HG02884 (cell line): ENCODE measurements around the gene CALN1.
"Not testable (repeated sequence)": the region's sequence is repeated elsewhere in the genome, so short reads cannot be mapped to it uniquely, and the experiment has no call there.

Source experiments
- ATAC-seq: cut with Tn5 transposase; IDR thresholded peaks from one replicate; pipeline ENCODE4 v1.9.1; 2021; ENCODE audit warnings: mild to moderate bottlenecking, moderate library complexity; ENCODE audit not compliant: unreplicated experiment

CALN1 gene

DNA sequence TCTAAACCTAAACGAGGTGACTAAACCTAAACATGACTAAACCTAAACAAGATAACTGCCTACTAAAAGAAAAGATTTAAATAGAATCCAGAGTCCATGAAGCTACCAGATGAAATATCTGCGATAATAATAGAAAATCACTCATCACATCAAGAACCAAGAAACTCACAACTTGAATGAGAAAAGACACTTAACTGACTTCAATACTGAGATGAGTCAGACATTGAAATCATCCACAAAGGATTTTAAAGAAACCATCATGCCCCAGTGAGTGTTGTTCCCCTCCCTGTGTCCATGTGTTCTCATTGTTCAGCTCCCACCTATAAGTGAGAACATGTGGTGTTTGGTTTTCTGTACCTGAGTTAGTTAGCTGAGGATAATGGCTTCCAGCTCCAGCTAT, 416.0 kb downstream of the CALN1 start:
- no peak for ATAC-seq

DNA sequence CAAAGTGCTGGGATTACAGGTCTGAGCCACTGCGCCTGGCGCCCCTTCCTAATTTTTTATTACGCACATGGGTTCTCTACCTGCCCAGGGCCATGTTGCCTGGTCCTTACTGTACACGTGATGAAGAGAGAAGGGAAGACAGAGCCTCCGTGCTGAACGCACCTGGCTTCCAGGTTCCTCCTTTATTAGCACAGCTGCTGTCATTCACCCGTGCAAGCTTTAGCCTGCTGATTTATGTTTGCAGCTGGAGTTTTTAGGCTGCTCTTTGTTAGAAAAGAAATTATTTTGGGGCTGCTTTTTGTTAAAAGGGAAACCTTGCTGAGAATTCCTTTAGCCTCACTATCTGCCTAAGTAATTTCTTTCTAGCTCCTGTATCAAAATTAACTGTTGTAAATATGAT, 417.0 kb downstream of the CALN1 start:
- ATAC-seq, result no peak

DNA sequence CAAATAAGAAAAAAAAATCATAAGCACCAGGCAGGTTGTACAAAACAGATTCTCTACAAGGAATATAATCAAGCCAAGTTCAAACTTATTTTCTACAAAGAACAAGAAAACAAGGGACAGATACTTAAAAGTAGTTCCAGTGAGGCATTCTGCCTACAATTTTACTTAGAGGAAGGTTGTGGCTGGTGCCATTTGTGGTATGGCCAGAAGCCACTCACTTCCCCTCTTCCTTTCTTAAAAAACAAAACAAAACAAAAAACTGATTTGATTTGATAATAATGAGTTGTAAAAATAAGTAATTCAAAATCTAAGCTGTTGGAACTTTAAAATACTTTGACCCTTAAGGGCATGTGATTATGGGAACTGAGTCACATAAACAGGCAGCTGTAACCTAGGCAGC, 420.6 kb downstream of the CALN1 start:
- ATAC-seq, result no peak

DNA sequence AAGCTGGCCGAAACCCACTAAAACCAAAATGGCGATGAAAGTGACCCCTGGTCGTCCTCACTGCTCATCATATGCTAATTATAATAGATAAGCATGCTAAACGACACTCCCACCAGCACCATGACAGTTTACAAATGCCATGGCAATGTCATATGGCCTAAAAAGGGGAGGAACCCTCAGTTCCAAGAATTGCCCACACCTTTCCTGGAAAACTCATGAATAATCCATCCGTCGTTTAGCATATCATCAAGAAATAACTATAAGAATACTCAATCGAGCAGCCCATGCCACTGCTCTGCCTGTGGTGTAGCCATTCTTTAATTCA, 422.0 kb downstream of the CALN1 start:
- no peak for ATAC-seq

DNA sequence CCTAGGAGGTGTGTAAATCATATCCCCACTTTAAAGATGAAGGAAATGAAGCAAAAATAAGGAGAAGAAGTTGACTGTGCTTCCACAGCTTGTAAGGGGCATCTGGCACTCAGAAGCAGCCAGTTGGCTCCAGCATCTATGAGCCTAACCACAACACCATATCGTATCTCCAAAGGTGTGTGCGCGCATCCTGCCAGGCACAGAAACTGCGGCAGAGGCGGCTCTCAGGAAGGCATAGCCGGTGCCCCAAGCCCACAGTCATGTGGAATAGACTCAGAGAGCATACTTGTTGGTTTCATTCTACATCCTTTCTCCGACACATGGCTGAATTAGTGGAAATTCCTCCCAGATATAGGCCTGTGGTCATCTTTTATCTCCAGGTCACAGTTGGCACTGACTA, 423.9 kb downstream of the CALN1 start:
- no peak for ATAC-seq

DNA sequence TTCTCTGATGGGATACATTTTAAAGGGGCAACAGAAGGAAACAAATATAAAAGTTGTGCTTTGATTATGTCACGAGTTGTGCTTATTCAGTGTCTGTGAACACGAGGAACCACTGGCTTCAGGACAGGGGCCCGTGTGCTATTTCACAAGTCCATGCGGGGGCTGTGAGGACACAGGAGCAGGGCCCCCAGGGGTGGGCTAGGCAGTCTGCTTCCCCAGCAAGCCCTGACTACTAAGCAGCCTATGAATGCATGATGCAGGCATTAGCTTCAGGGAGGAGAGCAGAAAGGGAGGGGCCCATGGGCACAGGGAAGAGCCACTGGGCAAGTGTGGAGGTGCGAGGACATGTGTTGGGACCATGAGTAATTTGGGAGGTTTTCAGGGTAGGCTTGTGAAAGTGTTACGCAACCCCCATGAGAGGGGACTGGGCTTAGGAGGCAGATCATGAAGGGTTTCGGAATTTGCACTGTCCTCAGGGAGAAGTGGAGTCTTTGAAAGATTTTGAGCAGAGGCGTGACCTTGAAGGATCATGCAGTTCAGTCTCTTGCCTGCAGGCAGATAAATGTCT, 424.9 kb downstream of the CALN1 start:
- no peak for ATAC-seq

DNA sequence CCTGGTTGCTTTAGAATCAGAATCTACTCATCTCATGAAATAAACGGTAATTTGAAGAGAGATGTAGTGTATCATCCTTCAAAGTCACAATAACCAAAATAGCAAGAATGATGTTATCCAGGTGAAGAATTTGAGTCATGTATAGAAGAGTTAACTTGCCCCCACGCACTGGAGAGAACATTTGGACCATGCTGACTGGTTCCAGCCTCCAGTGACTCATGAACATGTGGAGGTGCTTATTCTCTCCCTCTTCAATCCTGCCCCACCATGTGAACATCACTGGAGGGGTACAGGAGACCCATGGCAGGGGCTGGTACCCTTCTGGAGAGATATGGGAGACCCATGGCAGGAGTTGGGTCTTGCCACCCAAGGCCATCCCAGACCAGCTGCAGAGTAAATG, 427.8 kb downstream of the CALN1 start:
- ATAC-seq, result no peak

DNA sequence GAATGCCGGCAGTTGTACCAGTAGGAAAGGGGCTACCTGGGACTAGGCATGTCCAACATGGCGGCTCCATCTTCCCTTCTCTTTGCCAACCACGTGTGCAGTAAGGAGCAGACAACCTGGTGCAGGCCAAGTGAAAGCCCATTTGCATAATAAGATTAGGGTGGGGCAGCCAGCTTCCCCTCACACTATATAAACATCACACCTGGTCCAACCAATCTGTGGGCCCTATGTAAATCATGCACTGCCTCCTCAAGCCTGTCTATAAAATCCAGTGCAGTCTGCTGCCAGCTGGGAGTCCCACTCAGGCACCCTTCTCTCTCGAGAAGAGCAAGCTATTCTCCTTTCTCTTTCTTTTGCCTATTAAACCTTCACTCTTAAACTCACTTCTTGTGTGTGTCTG, 429.3 kb downstream of the CALN1 start:
- ATAC-seq, result no peak

DNA sequence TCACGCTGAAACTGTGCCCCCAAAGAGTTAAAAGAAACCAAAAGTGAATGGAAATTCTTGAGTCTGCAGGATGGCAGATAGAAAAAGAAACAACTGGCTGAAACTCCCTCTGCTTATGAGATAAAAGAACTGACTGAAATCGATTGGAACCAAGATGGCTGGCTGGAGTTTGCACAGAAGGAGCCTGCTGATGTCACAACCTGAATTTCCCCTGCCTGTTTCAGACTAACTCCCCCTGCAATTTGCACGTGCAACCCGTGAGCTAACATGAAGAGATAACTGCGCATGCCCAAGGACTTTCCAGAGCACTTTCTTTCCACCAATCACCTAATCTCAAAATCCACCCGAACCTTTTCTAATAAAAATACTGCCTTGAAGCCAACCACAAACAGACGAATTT, 435.5 kb downstream of the CALN1 start:
- ATAC-seq, result no peak

DNA sequence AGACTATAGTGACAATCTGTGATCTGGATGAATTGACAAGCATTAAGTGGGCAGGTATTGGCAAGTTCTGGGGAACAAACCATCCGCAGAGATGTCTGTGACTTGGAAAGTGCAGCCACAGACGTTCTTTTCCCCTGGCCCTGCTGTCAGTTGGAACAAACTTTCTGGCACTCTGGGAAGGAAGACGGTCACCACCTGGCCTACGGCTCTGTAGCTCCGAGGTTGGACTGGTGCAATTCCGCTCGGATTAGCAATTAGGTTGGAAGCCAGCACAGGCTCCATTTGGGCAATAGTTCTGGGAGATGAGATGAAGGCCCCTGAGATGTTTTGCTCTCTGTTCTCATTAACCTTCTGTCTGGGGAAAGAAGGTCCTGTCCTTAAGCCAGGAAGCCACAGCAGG, 437.5 kb downstream of the CALN1 start:
- ATAC-seq, result no peak

DNA sequence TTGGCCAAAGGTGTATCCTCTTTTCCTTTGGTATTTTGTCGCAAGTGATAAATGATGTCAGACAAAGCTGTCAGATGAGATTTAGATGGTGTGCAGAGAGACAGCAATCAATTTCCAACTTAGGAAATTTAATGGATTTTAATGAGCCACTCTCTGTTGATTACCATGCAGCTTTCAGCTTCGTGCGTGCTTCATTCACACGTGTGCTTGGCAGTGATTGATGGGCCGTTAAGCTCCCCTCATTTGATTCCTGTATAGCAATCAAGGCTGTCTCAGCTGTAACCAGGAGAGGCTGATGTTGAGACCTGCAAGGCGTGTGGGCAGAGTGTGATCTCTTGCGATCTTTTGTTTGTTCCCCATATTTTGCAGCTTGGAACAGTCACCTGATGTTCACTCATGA, 439.6 kb downstream of the CALN1 start:
- no peak for ATAC-seq

DNA sequence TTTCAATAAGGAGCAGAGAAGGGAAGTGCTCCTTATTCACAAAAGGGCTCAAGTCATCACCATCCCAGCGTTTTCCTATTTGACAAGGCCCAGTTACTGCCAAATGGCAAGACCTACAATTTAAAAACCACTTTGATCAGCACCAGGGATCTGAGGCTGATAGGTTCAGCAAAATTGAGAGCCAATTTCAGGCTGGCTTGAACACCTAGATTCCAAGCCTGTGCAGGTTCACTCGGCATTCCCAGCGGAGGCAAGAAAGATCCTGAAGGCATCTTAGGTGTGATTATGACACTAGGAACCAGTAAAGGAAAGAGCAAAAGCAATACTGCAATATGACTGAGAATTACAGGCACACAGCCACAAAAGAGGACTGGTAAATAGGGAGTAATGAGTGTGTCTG, 441.4 kb downstream of the CALN1 start:
- no peak for ATAC-seq

DNA sequence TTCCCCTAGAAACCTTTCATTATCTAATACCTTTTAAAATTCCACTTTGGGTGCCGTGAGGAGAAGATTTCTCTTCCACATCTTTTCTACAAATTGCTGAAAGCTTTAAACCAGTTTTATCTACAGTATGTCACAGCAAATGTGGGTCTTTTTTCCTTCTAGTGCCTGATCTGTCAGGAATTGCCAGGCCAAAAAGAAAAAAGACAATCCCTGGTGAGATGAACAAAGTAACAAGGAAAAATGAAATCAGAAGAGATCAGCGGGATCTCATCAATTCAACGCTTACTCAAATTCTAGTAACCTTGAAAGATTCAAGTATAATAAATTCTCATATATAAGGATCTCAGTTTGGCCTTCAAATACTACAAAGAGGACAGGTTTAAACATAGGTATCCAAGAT, 449.5 kb downstream of the CALN1 start:
- no peak for ATAC-seq

DNA sequence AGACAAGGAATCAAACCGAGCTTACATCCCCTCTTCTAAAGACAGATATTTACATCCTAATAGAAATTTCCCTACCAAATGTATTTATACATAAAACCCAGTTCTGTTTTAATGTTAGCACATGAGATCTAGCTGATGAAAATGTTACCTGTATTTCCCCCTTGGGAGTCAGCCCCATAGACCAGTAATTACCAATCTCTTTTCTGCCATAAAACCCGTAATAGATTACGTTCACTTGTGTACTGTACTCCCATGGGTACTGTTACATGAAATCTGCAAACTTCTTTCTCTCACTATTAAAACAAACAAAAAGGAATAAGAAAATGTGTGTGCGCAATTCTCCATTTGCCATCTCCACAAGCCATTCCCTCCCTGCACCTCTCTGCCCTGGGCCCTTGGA, 450.9 kb downstream of the CALN1 start:
- ATAC-seq, result no peak

DNA sequence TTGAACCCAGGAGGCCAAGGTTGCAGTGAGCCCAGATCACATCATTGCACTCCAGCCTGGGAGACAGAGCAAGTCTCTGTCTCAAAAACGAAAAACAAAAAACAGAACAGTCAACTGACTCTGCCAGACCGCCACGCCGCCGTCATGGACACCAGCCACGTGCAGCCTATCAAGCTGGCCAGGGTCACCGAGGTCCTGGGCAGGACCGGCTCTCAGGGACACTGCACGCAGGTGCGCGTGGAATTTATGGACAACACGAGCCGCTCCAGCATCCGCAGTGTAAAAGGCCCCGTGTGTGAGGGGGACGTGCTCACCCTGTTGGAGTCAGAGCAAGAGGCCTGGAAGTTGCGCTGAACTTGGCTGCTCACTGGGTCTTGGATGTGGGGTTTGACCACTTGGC, 470.0 kb downstream of the CALN1 start:
- no peak for ATAC-seq

DNA sequence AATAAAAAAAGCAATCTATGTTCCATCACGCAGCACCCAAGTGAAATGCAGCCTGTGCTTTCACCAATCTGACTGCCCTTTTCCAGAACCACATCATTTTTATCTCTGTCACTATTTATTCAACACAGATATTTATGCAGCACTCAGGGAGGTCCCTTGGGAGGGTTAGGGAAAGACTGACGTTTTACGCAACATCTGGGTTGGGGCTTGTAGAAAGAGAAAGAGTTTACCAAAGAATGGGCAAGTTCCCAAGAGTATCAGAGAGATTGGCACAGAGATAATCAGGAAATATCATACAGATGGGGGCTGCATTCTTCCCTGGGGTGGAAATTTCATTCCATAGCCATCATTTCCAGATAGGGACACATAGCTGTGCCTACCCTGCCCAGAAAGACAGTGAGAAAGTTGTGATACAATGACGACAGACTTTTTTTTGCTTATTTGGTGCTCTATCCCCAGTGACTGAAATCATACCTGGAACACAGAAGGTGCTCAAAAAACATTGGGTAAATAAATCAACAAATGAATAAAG, 474.2 kb downstream of the CALN1 start:
- ATAC-seq, result no peak

DNA sequence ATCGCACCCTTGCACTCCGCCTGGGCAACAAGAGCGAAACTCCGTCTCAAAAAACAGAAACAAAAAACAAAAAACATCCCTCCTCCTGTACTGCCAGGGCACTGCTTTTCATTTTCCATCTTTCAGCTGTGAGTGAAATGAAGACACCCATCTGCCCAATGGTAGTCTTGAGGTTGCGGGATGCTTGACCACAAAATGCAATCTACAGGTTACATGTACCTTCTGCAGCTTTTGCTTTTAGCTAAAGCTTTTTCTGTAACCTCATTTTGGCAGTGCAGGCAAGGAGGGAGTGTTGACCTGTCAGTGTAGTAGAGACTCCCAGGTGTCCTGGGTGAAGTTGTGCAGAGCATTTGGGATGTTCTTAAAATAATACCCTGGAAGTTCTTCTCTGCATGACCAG, 476.5 kb downstream of the CALN1 start:
- ATAC-seq, result no peak

DNA sequence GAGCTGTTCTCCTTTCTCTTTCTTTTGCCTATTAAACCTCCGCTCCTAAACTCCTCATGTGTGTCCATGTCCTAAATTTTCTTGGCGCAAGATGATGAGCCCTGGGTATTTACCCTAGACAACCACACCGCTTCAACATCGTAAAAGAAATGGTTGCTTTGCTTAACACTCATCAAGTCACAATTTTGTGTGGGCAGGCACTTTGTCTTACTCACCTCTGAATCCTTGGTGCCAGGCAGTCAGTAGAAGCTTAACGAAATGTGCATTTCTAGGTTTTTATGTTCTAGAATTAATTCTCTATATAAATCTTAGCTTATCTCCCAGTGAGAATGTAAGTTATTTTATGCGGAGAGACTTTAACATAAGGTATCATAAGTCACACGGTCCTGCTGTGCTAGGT, 478.7 kb downstream of the CALN1 start:
- ATAC-seq, result no peak

DNA sequence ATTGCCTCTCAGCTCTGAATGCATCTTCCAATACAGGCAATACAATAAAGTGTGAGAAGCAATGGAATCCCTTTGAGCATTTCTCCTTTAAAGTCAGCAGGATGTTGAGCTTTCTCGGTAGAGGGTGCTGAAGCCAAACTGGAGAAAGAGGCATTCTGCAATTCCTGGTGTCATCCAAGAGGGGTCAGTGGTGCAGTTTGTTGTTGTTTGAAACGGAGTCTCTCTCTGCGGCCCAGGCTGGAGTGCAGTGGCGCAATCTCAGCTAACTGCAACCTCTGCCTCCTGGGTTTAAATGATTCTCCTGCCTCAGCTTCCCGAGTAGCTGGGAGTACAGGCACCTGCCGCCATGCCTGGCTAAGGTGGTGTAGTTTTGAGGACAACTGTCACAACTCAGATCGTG, 486.5 kb downstream of the CALN1 start:
- no peak for ATAC-seq

DNA sequence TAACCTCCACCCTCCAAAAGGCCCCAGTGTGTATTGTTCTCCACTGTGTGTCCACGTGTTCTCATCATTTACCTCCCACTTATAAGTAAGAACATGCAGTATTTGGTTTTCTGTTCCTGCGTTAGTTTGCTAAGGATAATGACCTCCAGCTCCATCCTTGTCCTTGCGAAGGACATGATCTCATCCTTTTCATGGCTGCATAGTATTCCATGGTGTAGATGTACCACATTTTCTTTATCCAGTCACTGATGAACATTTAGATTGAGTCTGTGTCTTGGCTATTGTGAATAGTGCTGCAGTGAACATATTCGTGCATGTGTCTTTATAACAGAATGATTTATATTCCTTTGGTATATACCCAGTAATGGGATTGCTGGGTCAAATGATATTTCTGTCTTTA, 497.9 kb downstream of the CALN1 start:
- ATAC-seq, result not testable (repeated sequence)

DNA sequence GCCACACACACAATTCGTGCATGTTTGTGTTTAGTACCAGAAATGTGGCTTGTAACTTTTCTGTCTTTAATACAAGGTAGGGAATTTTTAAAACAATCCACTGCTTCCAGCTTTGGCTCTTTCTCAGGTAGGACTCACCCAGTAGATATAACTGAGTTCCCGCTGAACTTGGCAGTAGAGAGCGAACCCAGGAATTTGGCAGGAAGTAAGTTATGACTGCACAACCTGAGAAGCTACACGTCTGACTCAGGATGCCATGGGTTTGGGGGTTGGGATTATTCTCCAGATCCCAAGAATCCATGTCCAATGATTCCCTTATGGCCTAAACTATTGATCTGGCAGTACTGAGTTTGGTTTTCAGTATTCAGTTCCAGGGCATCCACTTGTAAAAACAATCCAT, 499.7 kb downstream of the CALN1 start:
- ATAC-seq, result no peak

DNA sequence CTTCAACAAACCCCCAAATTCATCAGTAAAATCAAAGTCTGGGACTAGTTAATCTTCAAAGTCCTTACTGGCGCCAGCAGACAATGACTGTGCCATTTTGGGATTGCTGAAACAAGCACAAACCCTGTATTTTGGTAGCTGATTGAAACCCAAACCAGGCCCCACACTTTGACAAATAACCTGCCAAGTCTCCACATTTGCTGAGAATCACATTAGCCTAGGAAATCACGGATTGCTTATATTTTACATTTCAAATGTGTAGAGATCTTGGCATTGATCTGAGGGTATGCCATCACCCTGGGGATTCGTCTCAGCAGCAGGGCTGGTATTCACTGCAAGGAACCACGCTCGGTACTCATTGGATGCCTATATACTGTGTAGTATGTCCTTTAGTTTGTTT, 501.1 kb downstream of the CALN1 start:
- ATAC-seq, result no peak

DNA sequence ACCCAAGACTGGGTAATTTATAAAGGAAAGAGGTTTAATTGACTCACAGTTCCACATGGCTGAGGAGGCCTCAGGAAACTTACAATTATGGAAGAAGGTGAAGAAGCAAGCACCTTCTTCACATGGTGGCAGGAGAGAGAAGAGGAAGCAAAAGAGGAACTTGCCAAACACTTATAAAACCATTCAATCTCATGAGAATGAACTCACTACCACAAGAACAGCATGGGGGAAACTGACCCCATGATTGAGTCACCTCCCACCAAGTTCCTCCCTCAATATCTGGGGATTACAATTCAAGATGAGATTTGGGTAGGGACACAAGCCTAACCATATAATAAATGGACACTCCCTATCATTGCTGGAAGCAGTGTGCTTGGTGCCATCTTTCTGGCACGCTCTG, 506.3 kb downstream of the CALN1 start:
- ATAC-seq, result no peak

DNA sequence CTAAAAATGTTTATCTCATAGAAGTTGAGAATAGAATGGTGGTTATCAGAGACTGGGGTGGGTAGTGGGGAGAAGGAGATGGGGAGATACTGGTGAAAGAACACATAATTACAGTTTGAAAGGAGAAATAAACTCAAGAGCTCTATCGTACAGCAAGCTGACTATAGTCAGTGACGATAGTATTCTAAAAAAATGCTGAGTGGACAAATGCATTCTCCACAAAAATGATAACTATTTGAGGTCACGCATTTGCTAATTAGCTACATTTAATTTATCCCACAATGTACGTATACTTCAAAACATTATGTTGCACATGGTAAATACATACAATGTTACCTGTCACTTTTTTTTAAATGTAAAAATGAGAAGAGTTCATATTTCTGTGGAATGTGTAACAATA, 507.7 kb downstream of the CALN1 start:
- ATAC-seq, result no peak
